HepG2 (cell line): ENCODE results near the gene GKN1. TPM values are rescaled to one million over a fixed set of nuclear protein-coding genes. Genes with fewer than 3 reads are reported as not detected.

Source experiments
- ATAC-seq: fragments of 200-7000 bp; cut with Tn5 transposase; 3 replicates; pipeline ENCODE4 v1.9.1; 2020; ENCODE audit warnings: mild to moderate bottlenecking, moderate library complexity
- BruUV-seq: library from RNA; stranded (reverse); fragments of 400-500 nt; replicated peaks from 2 replicates; lab custom pipeline; 2021; lab: Mats Ljungman, UMichigan
- CTCF ChIA-PET: fragments of 300-600 bp; formaldehyde crosslinking; extraction: SDS; loops from one replicate; lab custom pipeline; 2021; ENCODE audit warnings: low total read pairs, inconsistent platforms, low intra/inter-chr PET ratio; lab: Yijun Ruan, JAX
- POLR2A ChIA-PET: fragments of 350-600 bp; sonication (Branson Sonifier 250); formaldehyde crosslinking; loops from one replicate; lab custom pipeline; 2020; ENCODE audit warnings: antibody characterized with exemption, inconsistent platforms; lab: Yijun Ruan, JAX
- DNase-seq: peaks from one replicate; pipeline ENCODE4 v3.0.0-alpha.2; 2015; ENCODE audit warnings: low spot score
- FAIRE-seq: peaks from 3 replicates; lab custom pipeline; 2011; peaks lifted over from hg19 to GRCh38; lab: Jason Lieb, UNC
- H2AFZ ChIP-seq: one replicate; pipeline ENCODE4 v1.6.1; 2011; ENCODE audit warnings: low read length, inconsistent platforms
- H3K27ac ChIP-seq: fragments of 300-600 bp; 3 replicates; pipeline ENCODE4 v1.8.0; 2011; ENCODE audit warnings: mixed run types, mild to moderate bottlenecking, mixed read lengths, low read length, inconsistent platforms; ENCODE audit not compliant: insufficient read depth; ENCODE audit errors: extremely low read length
- H3K27me3 ChIP-seq, 2 experiments: fragments of 200-600 bp in 1 of 2; 2 replicates in 1 of 2; 3 replicates in 1 of 2; pipeline versions ENCODE4 v1.6.0 to v1.8.0; 2011; ENCODE audit warnings: low read length in 2 of 2, mild to moderate bottlenecking in 2 of 2, moderate library complexity in 2 of 2, inconsistent platforms in 1 of 2; ENCODE audit not compliant: insufficient read depth in 2 of 2, control insufficient read depth in 1 of 2
- H3K36me3 ChIP-seq, 2 experiments: fragments of 200-600 bp in 1 of 2; replicated peaks in 1 of 2; 2 replicates in 1 of 2; 3 replicates in 1 of 2; pipeline versions ENCODE4 v1.5.1 to v1.8.0; 2011; ENCODE audit warnings: low read length in 2 of 2, inconsistent platforms in 1 of 2; ENCODE audit not compliant: insufficient read depth in 2 of 2, control insufficient read depth in 1 of 2
- H3K4me1 ChIP-seq: 2 replicates; pipeline ENCODE4 v1.5.1; 2012; ENCODE audit warnings: low read length, inconsistent platforms; ENCODE audit not compliant: insufficient read depth
- H3K4me2 ChIP-seq: 2 replicates; pipeline ENCODE4 v1.6.0; 2011; ENCODE audit warnings: low read depth, low read length, inconsistent platforms
- H3K4me3 ChIP-seq, 3 experiments: fragments of 200-600 bp in 1 of 3; sonication (generic), shearing (Covaris generic) in 1 of 3; replicated peaks in 1 of 3; 2 replicates each; pipeline ENCODE4 v1.5.1; 2011 to 2016; ENCODE audit warnings: low read length in 3 of 3, inconsistent platforms in 2 of 3, low read depth in 2 of 3, mild to moderate bottlenecking in 2 of 3, control low read depth in 1 of 3, mixed read lengths in 1 of 3; ENCODE audit not compliant: insufficient read depth in 1 of 3
- H3K79me2 ChIP-seq: one replicate; pipeline ENCODE4 v1.6.1; 2011; ENCODE audit warnings: low read length, inconsistent platforms; ENCODE audit not compliant: insufficient read depth
- H3K9ac ChIP-seq: 2 replicates; pipeline ENCODE4 v1.6.0; 2011; ENCODE audit warnings: mild to moderate bottlenecking, low read depth, low read length, inconsistent platforms; ENCODE audit not compliant: insufficient read depth
- H3K9me3 ChIP-seq: 2 replicates; pipeline ENCODE4 v1.5.1; 2012; ENCODE audit warnings: mild to moderate bottlenecking, low read length
- H4K20me1 ChIP-seq: 2 replicates; pipeline ENCODE4 v1.6.0; 2011; ENCODE audit warnings: inconsistent platforms, mild to moderate bottlenecking, low read length, moderate library complexity; ENCODE audit not compliant: insufficient read depth
- DPF2 ChIP-seq: sonication (generic); formaldehyde crosslinking; IDR thresholded peaks from 2 replicates; pipeline ENCODE4 v1.4.0; 2020; ENCODE audit warnings: mild to moderate bottlenecking, low read depth, missing genetic modification reagents, borderline replicate concordance
- PPARG ChIP-seq: conservative IDR thresholded peaks from 2 replicates; pipeline ENCODE4 v1.6.1; 2016; ENCODE audit warnings: missing biosample characterization, missing genetic modification reagents
- ZNF678 ChIP-seq: sonication (generic); formaldehyde crosslinking; IDR thresholded peaks from 2 replicates; pipeline ENCODE4 v1.4.0; 2020; ENCODE audit warnings: mild to moderate bottlenecking, missing genetic modification reagents
- WGBS: methylation state at CpG from one replicate; pipeline ENCODE4 v1.1.6; 2017; ENCODE audit warnings: low lambda C conversion rate; 5-methylcytosine and 5-hydroxymethylcytosine counted together
- in situ Hi-C: cut with HindIII; loops from 2 replicates; pipeline ENCODE4 v1.10.0; 2017; ENCODE audit warnings: low pct_unique_long_range_greater_than_20kb; ENCODE audit not compliant: extremely low pct_ligation_motif_present
- intact Hi-C: fragments of 100-400 bp; cut with micrococcal nuclease; formaldehyde crosslinking; loops from one replicate; pipeline ENCODE4 v1.10.0; 2022; ENCODE audit not compliant: unreplicated experiment
- polyA plus RNA-seq, 8 experiments: library from polyadenylated mRNA; depleted of rRNA in 3 of 8; stranded (reverse) in 7 of 8; unstranded in 1 of 8; fragments of >200 nt; fragmentation: Illumina TruSeq in 4 of 8; extraction: Trizol in 4 of 8; gene quantifications; 2 replicates each; pipeline versions ENCODE4 v1.2.1 to v1.2.3, GENCODE V29; 2011 to 2016; ENCODE audit warnings: low read depth in 4 of 8, missing spikeins in 1 of 8, mixed read lengths in 1 of 8; ENCODE audit not compliant: insufficient read depth in 1 of 8
- total RNA-seq, 5 experiments: library from RNA; depleted of rRNA; stranded (reverse); fragments of >200 nt; fragmentation: Illumina TruSeq; extraction: Trizol; gene quantifications; 2 replicates each; pipeline ENCODE4 v1.2.3, GENCODE V29; 2016; ENCODE audit warnings: low read depth in 1 of 5
- TF ChIP-seq, protein P1 (sequence below): sonication (generic); formaldehyde crosslinking; IDR thresholded peaks from one replicate; pipeline ENCODE4 v1.5.1; 2020; ENCODE audit warnings: mild to moderate bottlenecking, missing genetic modification reagents; ENCODE audit errors: not compliant biosample characterization
- TF ChIP-seq, protein P2 (sequence below): IDR thresholded peaks from 2 replicates; pipeline ENCODE4 v1.6.1; 2016; ENCODE audit warnings: missing genetic modification reagents, missing compliant biosample characterization
- TF ChIP-seq, protein P3 (sequence below): sonication (generic); formaldehyde crosslinking; IDR thresholded peaks from 2 replicates; pipeline ENCODE4 v1.5.0; 2020; ENCODE audit warnings: missing genetic modification reagents
- TF ChIP-seq, protein P4 (sequence below): IDR thresholded peaks from 2 replicates; pipeline ENCODE4 v1.6.1; 2018; ENCODE audit warnings: missing genetic modification reagents, mild to moderate bottlenecking, missing compliant biosample characterization

GKN1 gene
- total and polyA plus RNA-seq, 2 of the 13 experiments (the other 11 are each of a cell fraction or from before 2014, with no cell fraction given), result not detected

DNA sequence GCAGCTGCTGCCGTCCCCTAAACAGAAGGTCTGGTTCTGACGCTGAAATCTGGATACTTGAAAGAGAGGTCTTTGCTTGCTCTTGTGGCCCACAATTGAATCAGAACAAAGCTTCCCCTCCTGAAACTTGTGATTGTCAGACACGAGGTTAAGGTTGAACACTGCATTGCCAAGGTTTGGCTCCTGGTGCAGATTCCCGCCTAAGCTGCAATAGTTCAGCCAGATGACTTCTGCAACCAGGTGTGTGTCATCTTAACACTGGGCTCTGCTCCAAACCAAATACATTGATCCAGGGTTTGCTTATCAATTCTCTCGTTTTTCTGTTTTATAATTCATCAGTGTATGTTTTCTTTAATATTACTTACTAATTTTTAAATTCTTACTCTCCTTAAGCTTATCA is 14.6 kb downstream of the GKN1 start:
- in situ Hi-C loops (no loop called here), intact Hi-C loops (no loop called here)
- H3K4me3 ChIP-seq, result no peak overlapping the region
- no TSS peak for BruUV-seq
- no peak overlapping the region for H3K9ac ChIP-seq
- no peak overlapping the region for H3K27ac ChIP-seq
- no peak overlapping the region for H2AFZ ChIP-seq
- ChIA-PET POLR2A (no interaction called here), CTCF (no interaction called here)
- no peak for FAIRE-seq
- H3K36me3 ChIP-seq, result no peaks in the 10 kb centered on the region
- H4K20me1 ChIP-seq, result no peaks in the 10 kb centered on the region
- H3K4me1 ChIP-seq, result peaks cover 16% of the 10 kb centered on the region
- 23% methylated on average over 4 of the region's 5 CpGs for WGBS
- H3K9me3 ChIP-seq, result no peaks in the 10 kb centered on the region
- no peak for DNase-seq
- no peak for ATAC-seq
- H3K27me3 ChIP-seq, result peaks cover 2 to 29% of the 10 kb centered on the region in 2 experiments; a peak in 3 of 5 replicates
- H3K4me2 ChIP-seq, result no peak overlapping the region
- H3K79me2 ChIP-seq, result no peaks in the 10 kb centered on the region
- TF ChIP-seq, protein P1, sequence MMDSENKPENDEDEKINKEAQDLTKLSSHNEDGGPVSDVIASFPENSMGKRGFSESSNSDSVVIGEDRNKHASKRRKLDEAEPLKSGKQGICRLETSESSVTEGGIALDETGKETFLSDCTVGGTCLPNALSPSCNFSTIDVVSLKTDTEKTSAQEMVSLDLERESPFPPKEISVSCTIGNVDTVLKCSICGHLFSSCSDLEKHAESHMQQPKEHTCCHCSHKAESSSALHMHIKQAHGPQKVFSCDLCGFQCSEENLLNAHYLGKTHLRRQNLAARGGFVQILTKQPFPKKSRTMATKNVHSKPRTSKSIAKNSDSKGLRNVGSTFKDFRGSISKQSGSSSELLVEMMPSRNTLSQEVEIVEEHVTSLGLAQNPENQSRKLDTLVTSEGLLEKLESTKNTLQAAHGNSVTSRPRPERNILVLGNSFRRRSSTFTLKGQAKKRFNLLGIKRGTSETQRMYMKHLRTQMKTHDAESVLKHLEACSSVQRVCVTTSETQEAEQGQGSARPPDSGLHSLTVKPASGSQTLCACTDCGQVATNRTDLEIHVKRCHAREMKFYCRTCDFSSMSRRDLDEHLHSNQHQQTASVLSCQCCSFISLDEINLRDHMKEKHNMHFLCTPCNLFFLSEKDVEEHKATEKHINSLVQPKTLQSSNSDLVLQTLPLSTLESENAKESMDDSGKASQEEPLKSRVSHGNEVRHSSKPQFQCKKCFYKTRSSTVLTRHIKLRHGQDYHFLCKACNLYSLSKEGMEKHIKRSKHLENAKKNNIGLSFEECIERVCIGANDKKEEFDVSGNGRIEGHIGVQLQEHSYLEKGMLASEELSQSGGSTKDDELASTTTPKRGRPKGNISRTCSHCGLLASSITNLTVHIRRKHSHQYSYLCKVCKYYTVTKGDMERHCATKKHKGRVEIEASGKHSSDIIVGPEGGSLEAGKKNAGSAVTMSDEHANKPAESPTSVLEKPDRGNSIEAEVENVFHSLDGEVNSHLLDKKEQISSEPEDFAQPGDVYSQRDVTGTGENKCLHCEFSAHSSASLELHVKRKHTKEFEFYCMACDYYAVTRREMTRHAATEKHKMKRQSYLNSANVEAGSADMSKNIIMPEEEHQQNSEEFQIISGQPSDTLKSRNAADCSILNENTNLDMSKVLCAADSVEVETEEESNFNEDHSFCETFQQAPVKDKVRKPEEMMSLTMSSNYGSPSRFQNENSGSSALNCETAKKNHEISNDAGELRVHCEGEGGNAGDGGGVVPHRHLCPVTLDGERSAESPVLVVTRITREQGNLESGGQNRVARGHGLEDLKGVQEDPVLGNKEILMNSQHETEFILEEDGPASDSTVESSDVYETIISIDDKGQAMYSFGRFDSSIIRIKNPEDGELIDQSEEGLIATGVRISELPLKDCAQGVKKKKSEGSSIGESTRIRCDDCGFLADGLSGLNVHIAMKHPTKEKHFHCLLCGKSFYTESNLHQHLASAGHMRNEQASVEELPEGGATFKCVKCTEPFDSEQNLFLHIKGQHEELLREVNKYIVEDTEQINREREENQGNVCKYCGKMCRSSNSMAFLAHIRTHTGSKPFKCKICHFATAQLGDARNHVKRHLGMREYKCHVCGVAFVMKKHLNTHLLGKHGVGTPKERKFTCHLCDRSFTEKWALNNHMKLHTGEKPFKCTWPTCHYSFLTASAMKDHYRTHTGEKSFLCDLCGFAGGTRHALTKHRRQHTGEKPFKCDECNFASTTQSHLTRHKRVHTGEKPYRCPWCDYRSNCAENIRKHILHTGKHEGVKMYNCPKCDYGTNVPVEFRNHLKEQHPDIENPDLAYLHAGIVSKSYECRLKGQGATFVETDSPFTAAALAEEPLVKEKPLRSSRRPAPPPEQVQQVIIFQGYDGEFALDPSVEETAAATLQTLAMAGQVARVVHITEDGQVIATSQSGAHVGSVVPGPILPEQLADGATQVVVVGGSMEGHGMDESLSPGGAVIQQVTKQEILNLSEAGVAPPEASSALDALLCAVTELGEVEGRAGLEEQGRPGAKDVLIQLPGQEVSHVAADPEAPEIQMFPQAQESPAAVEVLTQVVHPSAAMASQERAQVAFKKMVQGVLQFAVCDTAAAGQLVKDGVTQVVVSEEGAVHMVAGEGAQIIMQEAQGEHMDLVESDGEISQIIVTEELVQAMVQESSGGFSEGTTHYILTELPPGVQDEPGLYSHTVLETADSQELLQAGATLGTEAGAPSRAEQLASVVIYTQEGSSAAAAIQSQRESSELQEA (CRISPR knock-in tag), result no peak
- no peak for TF ChIP-seq PPARG (CRISPR knock-in tag)
- TF ChIP-seq, protein P2, sequence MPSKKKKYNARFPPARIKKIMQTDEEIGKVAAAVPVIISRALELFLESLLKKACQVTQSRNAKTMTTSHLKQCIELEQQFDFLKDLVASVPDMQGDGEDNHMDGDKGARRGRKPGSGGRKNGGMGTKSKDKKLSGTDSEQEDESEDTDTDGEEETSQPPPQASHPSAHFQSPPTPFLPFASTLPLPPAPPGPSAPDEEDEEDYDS (CRISPR knock-in tag), result no peak
- TF ChIP-seq, protein P3, sequence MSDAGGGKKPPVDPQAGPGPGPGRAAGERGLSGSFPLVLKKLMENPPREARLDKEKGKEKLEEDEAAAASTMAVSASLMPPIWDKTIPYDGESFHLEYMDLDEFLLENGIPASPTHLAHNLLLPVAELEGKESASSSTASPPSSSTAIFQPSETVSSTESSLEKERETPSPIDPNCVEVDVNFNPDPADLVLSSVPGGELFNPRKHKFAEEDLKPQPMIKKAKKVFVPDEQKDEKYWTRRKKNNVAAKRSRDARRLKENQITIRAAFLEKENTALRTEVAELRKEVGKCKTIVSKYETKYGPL, result no peak
- TF ChIP-seq ZNF678 (CRISPR knock-in tag), result no peak
- no peak for TF ChIP-seq DPF2 (CRISPR knock-in tag)
- TF ChIP-seq, protein P4, sequence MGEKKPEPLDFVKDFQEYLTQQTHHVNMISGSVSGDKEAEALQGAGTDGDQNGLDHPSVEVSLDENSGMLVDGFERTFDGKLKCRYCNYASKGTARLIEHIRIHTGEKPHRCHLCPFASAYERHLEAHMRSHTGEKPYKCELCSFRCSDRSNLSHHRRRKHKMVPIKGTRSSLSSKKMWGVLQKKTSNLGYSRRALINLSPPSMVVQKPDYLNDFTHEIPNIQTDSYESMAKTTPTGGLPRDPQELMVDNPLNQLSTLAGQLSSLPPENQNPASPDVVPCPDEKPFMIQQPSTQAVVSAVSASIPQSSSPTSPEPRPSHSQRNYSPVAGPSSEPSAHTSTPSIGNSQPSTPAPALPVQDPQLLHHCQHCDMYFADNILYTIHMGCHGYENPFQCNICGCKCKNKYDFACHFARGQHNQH, result no peak
